Thyroid gland (tissue), 4 donors: Measurements from ENCODE around the gene FGD6. TPM values are rescaled to one million over a fixed set of nuclear protein-coding genes. Genes with fewer than 3 reads are reported as not detected.
A peak's percentile ranks its signal among the peaks of the same experiment; 100 is the strongest.

Experiments
- DNase-seq, 2 donors: peaks; one replicate each; pipeline ENCODE4 v3.0.0-alpha.2; 2019
- H3K27ac ChIP-seq, 3 donors: fragments of 200-600 bp; sonication (generic); 1 replicate in 2 of 3; 2 replicates in 1 of 3; pipeline ENCODE4 v1.5.1; 2016 to 2019; ENCODE audit warnings: mild to moderate bottlenecking in 1 of 3, moderate library complexity in 1 of 3
- H3K27me3 ChIP-seq: fragments of 200-600 bp; sonication (generic); one replicate; pipeline ENCODE4 v1.5.1; 2019
- H3K36me3 ChIP-seq, 2 donors: fragments of 200-600 bp; sonication (generic); one replicate each; pipeline ENCODE4 v1.5.1; 2016 to 2019
- H3K4me1 ChIP-seq, 2 donors: fragments of 200-600 bp; sonication (generic); one replicate each; pipeline ENCODE4 v1.5.1; 2017 to 2019
- H3K4me3 ChIP-seq, 3 donors: fragments of 200-600 bp; sonication (generic); replicated peaks in 1 of 3; 1 replicate in 2 of 3; 2 replicates in 1 of 3; pipeline ENCODE4 v1.5.1; 2016; ENCODE audit warnings: mild to moderate bottlenecking in 1 of 3
- H3K9me3 ChIP-seq: fragments of 200-600 bp; sonication (generic); one replicate; pipeline ENCODE4 v1.5.1; 2017
- POLR2A ChIP-seq, 2 donors: fragments of 450-650 bp; IDR thresholded peaks; one replicate each; pipeline ENCODE4 v1.6.1; 2017; ENCODE audit warnings: antibody characterized with exemption in 2 of 2, mild to moderate bottlenecking in 2 of 2, moderate library complexity in 1 of 2
- WGBS, 2 donors: methylation state at CpG; one replicate each; pipeline ENCODE4 v1.1.5; 2017; 5-methylcytosine and 5-hydroxymethylcytosine counted together
- intact Hi-C: fragments of 100-400 bp; cut with DNase I; formaldehyde crosslinking; loops from one replicate; pipeline ENCODE4 v1.15.1; 2023
- total RNA-seq, 4 donors: library from RNA; depleted of rRNA; stranded (reverse); fragments of >200 nt; gene quantifications; one replicate each; pipeline ENCODE4 v1.2.3, GENCODE V29; 2016
- TF ChIP-seq, protein P1 (sequence below), 6 experiments: fragments of 200-600 bp in 3 of 6; fragments of 450-650 bp in 3 of 6; sonication (generic) in 3 of 6; IDR thresholded peaks; one replicate each; pipeline ENCODE4 v1.5.1; 2016 to 2019; ENCODE audit warnings: antibody characterized with exemption in 6 of 6, mild to moderate bottlenecking in 2 of 6, inconsistent platforms in 1 of 6, moderate library complexity in 1 of 6

The FGD6 gene
- total RNA-seq, 4 donors from 2014 or later, result 27.1 to 33.7 (median 30.8) TPM

DNA sequence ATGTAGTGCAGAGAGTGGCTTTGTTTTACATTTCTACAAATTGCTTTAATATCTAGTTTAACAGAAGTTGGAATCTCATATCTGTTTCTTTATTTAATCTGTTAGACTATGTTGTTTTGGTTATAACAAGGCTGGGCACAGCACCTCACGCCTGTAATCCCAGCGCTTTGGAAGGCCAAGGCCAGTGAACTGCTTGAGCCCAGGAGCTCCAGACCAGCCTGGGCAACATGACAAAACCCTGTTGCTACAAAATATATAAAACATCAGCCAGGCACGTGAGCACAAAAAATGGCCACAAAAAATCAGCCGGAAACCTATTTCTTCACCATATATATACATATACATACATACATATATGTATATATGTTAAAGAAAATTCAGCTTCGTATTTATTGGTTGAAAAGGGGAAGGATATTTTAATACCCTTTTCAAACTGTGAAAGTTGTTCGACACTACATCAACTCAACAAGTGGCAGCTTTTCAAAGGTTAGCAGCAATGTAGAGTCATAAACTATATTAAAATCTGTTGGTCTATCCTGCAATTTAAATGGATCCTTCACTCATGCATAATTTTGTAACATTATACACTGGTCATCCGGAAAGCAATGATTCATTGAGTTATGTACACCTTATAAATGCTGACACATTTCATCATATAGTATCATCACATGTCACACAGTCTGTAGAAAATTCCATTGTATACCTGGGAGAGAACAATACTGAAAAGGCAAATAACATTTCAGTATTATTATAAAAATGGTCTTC lies 151.0 kb downstream of the FGD6 start:
- intact Hi-C loops, result no loop called here
- DNase-seq, result no peak
- TF ChIP-seq, protein P1, sequence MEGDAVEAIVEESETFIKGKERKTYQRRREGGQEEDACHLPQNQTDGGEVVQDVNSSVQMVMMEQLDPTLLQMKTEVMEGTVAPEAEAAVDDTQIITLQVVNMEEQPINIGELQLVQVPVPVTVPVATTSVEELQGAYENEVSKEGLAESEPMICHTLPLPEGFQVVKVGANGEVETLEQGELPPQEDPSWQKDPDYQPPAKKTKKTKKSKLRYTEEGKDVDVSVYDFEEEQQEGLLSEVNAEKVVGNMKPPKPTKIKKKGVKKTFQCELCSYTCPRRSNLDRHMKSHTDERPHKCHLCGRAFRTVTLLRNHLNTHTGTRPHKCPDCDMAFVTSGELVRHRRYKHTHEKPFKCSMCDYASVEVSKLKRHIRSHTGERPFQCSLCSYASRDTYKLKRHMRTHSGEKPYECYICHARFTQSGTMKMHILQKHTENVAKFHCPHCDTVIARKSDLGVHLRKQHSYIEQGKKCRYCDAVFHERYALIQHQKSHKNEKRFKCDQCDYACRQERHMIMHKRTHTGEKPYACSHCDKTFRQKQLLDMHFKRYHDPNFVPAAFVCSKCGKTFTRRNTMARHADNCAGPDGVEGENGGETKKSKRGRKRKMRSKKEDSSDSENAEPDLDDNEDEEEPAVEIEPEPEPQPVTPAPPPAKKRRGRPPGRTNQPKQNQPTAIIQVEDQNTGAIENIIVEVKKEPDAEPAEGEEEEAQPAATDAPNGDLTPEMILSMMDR (IDR thresholded peaks at IDR 0.05), result no peak
- TF ChIP-seq POLR2A (IDR thresholded peaks at IDR 0.05), result no peak
- H3K36me3 ChIP-seq, result peaks cover 20 to 25% of the 10 kb centered on the region in 2 donors
- no peaks in the 10 kb centered on the region for H3K9me3 ChIP-seq
- no peak overlapping the region for H3K4me3 ChIP-seq
- WGBS, 2 donors, result 95% methylated on average over 7 of the region's 7 CpGs
- no peaks in the 10 kb centered on the region for H3K4me1 ChIP-seq
- H3K27me3 ChIP-seq, result no peaks in the 10 kb centered on the region
- no peak overlapping the region for H3K27ac ChIP-seq

DNA sequence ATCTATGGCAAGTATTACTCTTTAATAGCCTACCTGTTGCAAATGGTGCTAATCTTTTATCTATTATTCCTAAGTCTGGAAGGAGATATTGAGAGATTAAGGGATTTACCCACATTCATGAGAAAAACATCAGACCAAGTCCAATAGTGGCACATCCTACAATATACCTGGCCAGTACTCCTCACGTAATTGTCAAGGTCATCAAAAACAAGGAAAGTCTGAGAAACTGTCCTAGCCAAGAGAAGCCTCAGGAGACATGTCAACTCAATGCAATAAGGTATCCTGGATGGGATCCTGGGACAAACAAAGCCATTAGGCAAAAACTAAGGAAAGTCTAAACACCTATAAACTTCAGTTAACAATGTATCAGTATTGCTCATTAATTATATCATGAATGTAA lies 156.3 kb downstream of the FGD6 start:
- TF ChIP-seq POLR2A (IDR thresholded peaks at IDR 0.05), result no peak
- TF ChIP-seq, protein P1 (IDR thresholded peaks at IDR 0.05), result no peak
- no peaks in the 10 kb centered on the region for H3K27me3 ChIP-seq
- H3K9me3 ChIP-seq, result no peaks in the 10 kb centered on the region
- WGBS, 2 donors, result 96% methylated on average over 1 of the region's 1 CpG
- intact Hi-C loops, result no loop called here
- no peak overlapping the region for H3K27ac ChIP-seq
- DNase-seq, result no peak
- H3K4me3 ChIP-seq, result no peak overlapping the region
- H3K36me3 ChIP-seq, result peaks cover 28 to 33% of the 10 kb centered on the region in 2 donors
- H3K4me1 ChIP-seq, result peaks cover 0 to 5% of the 10 kb centered on the region in 2 donors

DNA sequence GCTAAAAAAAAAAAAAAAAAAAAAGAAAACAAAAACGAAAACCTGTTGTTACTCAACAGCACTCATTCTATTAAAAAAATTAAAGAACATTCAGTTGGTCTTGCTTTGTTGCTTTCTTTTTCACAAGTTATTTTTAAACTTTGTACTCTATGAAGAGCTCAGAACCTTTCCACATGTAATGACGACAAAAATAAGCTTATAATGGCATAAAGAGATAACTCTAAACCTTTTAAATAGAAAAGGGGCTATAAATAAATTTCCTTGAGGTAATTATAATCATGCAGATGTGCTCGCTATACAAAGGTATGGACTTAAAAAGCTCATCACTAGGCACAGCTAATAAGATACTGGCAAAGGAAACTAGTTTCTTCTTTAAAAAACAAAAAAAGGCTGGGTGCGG lies 157.3 kb downstream of the FGD6 start:
- TF ChIP-seq, protein P1 (IDR thresholded peaks at IDR 0.05), result no peak
- TF ChIP-seq POLR2A (IDR thresholded peaks at IDR 0.05), result no peak
- Histone ChIP-seq H3K4me3 (no peak overlapping the region), H3K36me3 (peaks cover 28 to 32% of the 10 kb centered on the region in 2 donors), H3K27ac (peak overlapping the region in 1 of 3 donors; percentile 66), H3K9me3 (no peaks in the 10 kb centered on the region), H3K4me1 (peaks cover 6 to 14% of the 10 kb centered on the region in 2 donors), H3K27me3 (no peaks in the 10 kb centered on the region)
- no peak for DNase-seq
- intact Hi-C loops, result no loop called here
- 93 to 94% methylated on average over 4 of the region's 4 CpGs for WGBS, 2 donors

DNA sequence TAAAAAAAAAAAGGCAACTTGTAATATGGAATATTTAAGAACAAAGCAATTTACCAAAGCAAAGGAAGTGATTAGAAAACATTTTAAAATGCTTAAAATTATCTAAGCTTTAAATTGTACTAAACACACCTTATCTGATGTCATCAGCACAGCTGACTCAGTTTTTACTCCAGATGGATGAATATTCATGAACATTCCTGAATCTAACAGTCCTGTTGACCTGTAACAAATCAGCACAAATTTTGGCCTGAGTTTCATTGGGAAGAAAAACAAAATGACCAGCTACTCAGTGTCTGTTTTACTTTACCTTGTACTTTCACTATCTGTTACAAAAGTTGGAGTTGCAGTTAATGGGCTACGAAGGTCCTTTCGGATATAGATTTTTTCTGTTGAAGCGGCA lies 159.8 kb downstream of the FGD6 start:
- Histone ChIP-seq H3K4me3 (no peak overlapping the region), H3K36me3 (peaks cover 23 to 31% of the 10 kb centered on the region in 2 donors), H3K9me3 (no peaks in the 10 kb centered on the region), H3K27ac (peak overlapping the region in 2 of 3 donors; percentile 84 to 94), H3K4me1 (peaks cover 18 to 25% of the 10 kb centered on the region in 2 donors), H3K27me3 (no peaks in the 10 kb centered on the region)
- intact Hi-C loops, result no loop called here
- no peak for DNase-seq
- TF ChIP-seq, protein P1 (IDR thresholded peaks at IDR 0.05), result no peak
- TF ChIP-seq POLR2A (IDR thresholded peaks at IDR 0.05), result no peak
- 94 to 96% methylated on average over 3 of the region's 3 CpGs for WGBS, 2 donors

DNA sequence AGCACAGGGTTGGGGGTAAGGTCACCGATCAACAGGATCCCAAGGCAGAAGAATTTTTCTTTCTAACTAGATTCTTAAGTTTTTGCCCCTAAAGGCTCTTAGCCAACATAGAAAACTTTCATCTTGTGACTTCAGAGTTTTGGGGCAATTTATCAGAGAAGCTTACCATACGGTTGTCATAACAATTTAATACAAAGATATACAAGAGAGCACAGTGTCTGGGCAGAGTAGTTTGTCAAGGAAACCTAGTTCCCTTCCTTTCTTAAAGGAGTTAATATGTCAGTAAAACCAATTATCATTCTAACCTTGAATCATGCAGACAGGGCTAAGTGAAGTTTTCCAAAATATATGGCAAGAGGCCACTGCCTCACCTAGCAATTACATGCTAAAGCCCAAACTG lies 162.2 kb downstream of the FGD6 start:
- Histone ChIP-seq H3K27me3 (no peaks in the 10 kb centered on the region), H3K36me3 (peaks cover 14 to 15% of the 10 kb centered on the region in 2 donors), H3K27ac (peak overlapping the region in 2 of 3 donors; percentile 84 to 94), H3K4me3 (no peak overlapping the region), H3K9me3 (no peaks in the 10 kb centered on the region), H3K4me1 (peaks cover 18 to 25% of the 10 kb centered on the region in 2 donors)
- intact Hi-C loops, result no loop called here
- WGBS, 2 donors, result 66 to 69% methylated on average over 2 of the region's 2 CpGs
- TF ChIP-seq POLR2A (IDR thresholded peaks at IDR 0.05), result no peak
- TF ChIP-seq, protein P1 (IDR thresholded peaks at IDR 0.05), result no peak
- no peak for DNase-seq
